ENCODE data around the gene DOCK10.

Gene DOCK10

GRCh38 chr2:224774735-224775134, 267.5 kb downstream of the DOCK10 start:
- no peak for DNase-seq (ENCODE audit: low spot score)

- no peak for DNase-seq (ENCODE audit: low spot score)
Observed at GRCh38 chr2:224772494-224772893, 269.8 kb downstream of the DOCK10 start.

GRCh38 chr2:224769489-224769888, 272.8 kb downstream of the DOCK10 start:
- DNase-seq (ENCODE audit: low spot score) = peak; percentile 49

- peak; percentile 60 for DNase-seq (ENCODE audit: low spot score)
Observed at GRCh38 chr2:224764565-224765236, 277.6 kb downstream of the DOCK10 start.

DNA sequence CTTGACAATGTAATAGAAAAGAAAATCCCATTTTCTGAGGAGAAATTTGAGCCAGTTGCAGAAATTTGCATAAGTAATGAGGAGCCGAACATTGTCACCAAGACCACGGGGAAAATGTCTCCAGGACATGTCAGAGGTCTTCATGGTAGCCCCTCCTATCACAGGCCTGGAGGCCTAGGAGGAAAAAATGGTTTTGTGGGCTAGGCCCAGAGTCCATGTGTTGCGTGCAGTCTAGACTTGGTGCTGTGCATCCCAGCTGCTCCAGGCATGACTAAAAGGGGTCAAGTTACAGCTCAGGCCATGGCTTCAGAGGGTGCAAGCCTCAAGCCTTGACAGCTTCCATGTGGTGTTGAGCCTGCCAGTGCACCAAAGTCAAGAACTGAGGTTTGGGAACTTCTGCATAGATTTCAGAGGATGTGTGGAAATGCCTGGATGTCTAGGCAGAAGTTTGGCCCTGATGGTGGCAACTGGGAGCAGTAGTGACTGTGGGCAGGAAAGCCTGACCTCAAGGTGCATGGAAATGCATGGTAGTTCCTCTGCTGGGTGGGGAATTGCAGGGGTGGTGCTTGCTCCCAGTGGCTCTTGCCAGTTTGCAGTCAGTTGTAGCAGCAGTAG, 284.2 kb downstream of the DOCK10 start:
- no peak for DNase-seq (ENCODE audit: low spot score)

DNA sequence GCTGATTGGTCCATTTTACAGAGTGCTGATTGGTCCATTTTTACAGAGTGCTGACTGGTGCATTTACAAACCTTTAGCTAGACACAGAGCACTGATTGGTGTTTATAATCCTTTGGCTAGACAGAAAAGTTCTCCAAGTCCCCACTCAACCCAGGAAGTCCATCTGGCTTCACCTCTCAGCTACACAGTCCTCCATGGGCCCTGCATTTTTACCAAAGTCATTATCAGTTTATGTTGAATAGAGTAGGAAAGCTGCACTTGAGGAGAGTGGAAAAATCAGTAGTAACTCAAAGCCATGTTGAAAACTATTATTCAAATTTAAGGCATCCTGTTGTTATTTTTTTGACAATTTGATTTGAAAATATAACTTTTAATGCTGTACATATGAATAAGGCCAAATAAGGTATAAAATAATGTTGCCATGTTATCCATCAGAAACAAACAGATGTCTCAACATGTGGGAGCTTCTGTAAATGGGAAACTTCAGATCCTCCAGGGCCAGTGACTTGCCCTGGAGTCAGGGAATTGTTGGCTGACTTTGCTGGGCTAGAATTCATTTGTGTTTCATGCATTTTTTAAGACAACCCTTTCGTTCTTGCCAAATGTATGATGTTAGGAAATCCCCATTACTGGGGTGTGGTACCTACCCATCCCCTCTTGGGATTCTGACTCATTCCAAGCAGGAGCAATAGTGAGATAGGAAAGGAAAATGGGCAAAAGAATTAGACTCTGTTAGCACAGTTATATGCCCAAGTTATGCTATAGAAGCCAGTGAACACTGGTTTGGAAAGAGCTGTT, 288.3 kb downstream of the DOCK10 start:
- no peak for DNase-seq (ENCODE audit: low spot score)

- peak; percentile 19 for DNase-seq (ENCODE audit: low spot score)
Observed at GRCh38 chr2:224751996-224752698, 290.1 kb downstream of the DOCK10 start.

GRCh38 chr2:224749136-224749535, 293.1 kb downstream of the DOCK10 start:
- DNase-seq (ENCODE audit: low spot score) = no peak

DNA sequence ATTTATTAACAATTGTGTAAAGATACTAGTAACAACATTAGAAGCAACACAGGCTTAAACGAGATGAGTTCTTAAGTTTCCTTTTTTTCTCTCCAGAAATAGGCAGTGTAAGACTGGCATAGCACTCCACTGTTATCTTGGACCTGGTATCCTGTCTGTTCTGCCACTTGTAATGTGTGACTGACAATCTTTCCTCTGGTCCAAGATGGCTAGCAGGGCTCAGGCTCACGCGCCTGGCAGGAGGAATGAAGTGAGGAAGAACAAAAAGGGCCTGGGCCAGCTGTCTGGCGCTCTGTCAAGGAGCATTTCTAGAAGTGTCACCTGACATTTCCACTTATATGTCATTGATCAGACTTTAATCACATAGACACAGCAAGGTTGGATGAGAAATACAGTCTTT, 294.5 kb downstream of the DOCK10 start:
- no peak for DNase-seq (ENCODE audit: low spot score)

DNA sequence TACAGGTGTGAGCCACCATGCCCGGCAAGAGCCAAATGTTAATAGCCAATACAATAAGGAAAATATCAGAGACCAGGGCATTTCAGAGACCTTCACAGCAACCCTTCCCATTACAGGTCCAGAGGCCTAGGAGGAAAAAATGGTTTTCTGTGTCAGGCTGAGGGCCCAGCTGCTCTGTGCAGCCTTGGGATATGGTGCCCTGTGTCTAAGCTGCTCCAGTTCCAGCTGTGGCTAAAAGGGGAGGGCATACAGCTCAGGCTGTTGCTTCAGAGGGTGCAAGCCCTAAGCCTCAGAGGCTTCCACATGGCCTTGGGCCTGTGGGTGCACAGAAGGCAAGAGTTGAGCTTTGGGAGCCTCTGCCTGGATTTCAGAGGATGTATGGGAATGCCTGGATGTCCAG, 306.0 kb downstream of the DOCK10 start:
- DNase-seq (ENCODE audit: low spot score) = no peak

GRCh38 chr2:224734949-224735348, 307.3 kb downstream of the DOCK10 start:
- DNase-seq (ENCODE audit: low spot score) = no peak

DNA sequence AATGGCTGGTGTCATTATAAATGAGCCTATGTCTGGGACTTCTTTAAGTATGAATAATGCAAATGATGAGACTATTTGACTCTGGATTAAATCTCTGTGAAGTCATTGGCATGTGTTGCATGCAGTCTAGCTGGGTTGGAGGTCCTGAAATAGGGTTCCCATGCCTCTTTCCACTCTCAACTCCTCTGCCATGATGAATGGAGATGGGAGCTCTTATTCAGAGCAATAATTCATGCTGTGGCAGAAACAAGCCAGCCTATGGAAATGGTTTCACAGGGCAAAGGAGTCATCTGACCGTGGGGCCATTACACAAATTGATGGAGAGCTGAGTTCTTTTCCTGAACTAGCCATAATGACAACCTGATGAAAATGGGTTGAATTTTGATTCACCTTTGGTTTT, 310.6 kb downstream of the DOCK10 start:
- DNase-seq (ENCODE audit: low spot score) = no peak

GRCh38 chr2:224729435-224729834, 312.8 kb downstream of the DOCK10 start:
- DNase-seq (ENCODE audit: low spot score) = no peak

- no peak for DNase-seq (ENCODE audit: low spot score)
Observed at GRCh38 chr2:224724331-224724730, 317.9 kb downstream of the DOCK10 start.

DNA sequence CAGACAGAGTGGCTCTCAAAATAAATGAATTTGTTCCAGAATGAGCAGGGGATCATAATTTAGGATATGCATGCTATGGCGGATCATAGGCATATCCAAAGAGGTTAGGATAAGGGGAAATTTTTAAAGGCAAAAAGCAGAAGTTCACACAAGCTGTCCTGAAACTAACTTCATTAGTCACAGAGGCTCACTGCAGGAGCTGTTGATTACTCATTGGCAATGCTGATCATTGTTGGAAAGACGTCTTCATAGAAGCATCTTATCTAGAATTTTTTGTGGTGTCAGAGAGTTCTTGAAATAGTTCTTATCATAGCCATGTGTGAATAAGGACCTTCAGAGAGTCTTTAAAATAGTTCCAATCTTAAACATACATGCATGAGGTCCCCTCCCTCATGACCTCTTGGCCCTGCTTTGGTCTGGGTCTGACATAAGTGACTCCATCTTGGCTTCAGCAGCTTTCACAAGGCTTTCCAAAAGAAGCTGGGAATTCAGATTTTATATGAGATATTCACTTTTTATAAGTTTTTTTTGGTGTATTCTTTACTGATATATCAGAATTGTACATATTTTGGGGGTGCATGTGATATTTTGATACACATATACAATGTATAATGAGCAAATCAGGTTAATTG, 318.6 kb downstream of the DOCK10 start:
- DNase-seq (ENCODE audit: low spot score) = no peak

DNA sequence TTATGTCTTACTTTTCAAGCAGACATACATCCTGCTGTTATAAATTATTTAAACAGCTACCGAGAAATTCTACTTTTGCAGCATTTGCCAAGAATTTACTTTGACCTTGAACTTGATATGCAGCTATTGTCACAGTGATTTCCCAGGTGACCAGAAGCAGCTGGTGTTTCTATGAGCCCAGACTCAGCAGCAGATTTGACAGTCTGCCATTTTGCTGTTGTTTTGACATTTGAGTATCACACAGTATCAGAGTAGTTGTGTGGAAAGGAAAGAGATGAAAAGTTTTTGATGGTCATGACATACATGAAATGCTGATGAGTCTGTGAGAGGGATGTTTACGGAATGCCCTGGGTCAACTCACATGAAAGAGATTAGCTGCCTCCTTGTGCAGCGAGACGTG, 319.5 kb downstream of the DOCK10 start:
- DNase-seq (ENCODE audit: low spot score) = no peak

DNA sequence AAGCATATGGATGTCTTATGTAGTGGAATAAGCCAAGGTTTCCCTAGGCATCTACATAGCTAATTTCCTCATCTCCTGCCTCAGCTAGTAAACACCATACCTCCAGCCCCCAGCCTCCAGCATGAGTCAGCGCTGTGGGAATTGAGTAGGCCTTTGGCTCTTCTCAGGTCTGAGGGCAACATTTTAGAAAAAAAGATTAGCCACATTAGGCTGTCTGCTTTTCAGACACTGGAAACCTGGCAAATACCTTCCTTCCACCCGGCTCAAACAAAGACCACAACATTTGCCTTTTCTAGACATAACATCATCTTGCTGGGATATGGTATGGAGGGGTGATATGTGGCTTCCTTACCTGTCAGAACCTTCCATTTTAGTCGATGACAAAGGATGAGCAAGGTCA, 320.0 kb downstream of the DOCK10 start:
- no peak for DNase-seq (ENCODE audit: low spot score)

DNA sequence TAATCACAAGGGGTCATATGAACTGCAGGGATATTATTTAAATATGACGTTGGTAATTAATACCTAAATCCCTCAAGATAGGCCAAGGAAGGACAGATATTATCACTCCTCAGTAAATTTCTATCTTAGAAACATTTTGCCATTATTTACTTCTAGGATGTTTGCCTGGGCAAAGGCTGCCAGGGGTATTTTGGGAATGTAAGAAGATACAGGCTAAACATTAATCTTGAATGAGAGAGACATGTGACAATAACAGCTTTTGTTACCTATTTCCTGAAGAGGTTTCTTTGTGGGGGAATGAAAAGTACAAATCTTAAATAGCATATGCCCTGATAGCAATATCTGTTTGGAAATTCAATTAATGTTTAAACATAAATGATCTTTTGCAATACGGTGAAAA, 325.3 kb downstream of the DOCK10 start:
- no peak for DNase-seq (ENCODE audit: low spot score)

DNA sequence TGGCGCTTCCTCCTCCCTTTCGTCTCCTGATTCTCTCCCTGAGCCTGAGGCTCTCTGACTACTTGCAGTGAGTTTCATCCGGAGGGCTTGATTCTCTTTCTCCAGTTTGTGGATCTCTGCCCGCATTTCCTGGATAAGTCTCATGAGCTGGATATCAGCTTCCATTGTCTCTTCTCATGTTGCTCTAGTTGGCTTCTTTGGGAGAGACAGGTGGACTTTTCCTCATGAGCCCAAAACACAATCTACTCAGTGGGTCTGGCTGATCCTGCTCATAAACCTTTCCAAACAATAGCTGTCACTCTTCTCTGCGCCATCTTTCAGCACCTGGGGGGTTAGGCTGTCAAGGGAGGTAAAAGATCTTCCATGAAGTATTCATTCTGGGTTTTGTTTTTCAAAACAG, 326.1 kb downstream of the DOCK10 start, which contains the start of gene CCDC195:
TSS of gene CCDC195 (minus strand) at position 165 of the 400 bp plus-strand sequence. CDS start at position 165, 0 bp downstream.
- no peak for DNase-seq (ENCODE audit: low spot score)

Data from germinal center (tissue), 1 donor.